Activated CD4-positive, alpha-beta memory T cell treated with anti-CD3 and anti-CD28 coated beads for 36 hours (primary cell): Measurements from ENCODE around the gene TOX2. TPM values are rescaled to one million over a fixed set of nuclear protein-coding genes. Genes with fewer than 3 reads are reported as not detected.

Source experiments
- CTCF ChIA-PET: fragments of 350-600 bp; sonication (Branson Sonifier 250); formaldehyde crosslinking; loops from one replicate; lab custom pipeline; 2021; ENCODE audit warnings: antibody characterized with exemption, inconsistent platforms; lab: Charles Lee
- POLR2A ChIA-PET: fragments of 350-600 bp; sonication (Branson Sonifier 250); formaldehyde crosslinking; loops from one replicate; lab custom pipeline; 2021; ENCODE audit warnings: antibody characterized with exemption; lab: Charles Lee
- DNase-seq: peaks from one replicate; pipeline ENCODE4 v3.0.0-alpha.2; 2020
- H3K27ac Mint-ChIP-seq: one replicate; pipeline ENCODE4 v1.8.0; 2021; ENCODE audit warnings: mixed read lengths
- H3K27me3 Mint-ChIP-seq: one replicate; pipeline ENCODE4 v1.8.0; 2021; ENCODE audit warnings: mixed read lengths
- H3K36me3 Mint-ChIP-seq: one replicate; pipeline ENCODE4 v1.8.0; 2021; ENCODE audit warnings: mixed read lengths
- H3K4me1 Mint-ChIP-seq: one replicate; pipeline ENCODE4 v1.8.0; 2021; ENCODE audit warnings: low read depth, mixed read lengths
- H3K4me3 Mint-ChIP-seq: one replicate; pipeline ENCODE4 v1.8.0; 2021; ENCODE audit warnings: mild to moderate bottlenecking, mixed read lengths
- H3K9me3 Mint-ChIP-seq: one replicate; pipeline ENCODE4 v1.8.0; 2021; ENCODE audit warnings: mixed read lengths
- intact Hi-C: fragments of 100-400 bp; cut with micrococcal nuclease; formaldehyde crosslinking; loops from one replicate; pipeline ENCODE4 v1.15.1; 2023
- total RNA-seq, 2 experiments: library from RNA; stranded (reverse); gene quantifications; one replicate each; pipeline ENCODE4 v1.2.3, GENCODE V29; 2021

Gene TOX2
- total RNA-seq, 2 experiments from 2014 or later, result 2.2 to 2.5 TPM

- ChIA-PET POLR2A (no interaction called here), CTCF (interaction anchor here (1.5 kb wide), 1 partner anchor 10 kb away, joined by 3 read pairs; no protein-coding TSS in a partner anchor)
- intact Hi-C loops, result loop anchor here (5.0 to 10.0 kb wide), 2 partner anchors 85 to 472 kb away; partner anchors contain the start of gene IFT52
- Mint-ChIP-seq H3K4me1 (peaks cover 39% of the 10 kb centered on the region), H3K4me3 (no peak overlapping the region), H3K9me3 (no peaks in the 10 kb centered on the region), H3K27me3 (no peaks in the 10 kb centered on the region), H3K36me3 (no peaks in the 10 kb centered on the region), H3K27ac (no peak overlapping the region)
- no peak for DNase-seq
Measured at GRCh38 chr20:44066645-44067606, 152.3 kb downstream of the TOX2 start.

DNA sequence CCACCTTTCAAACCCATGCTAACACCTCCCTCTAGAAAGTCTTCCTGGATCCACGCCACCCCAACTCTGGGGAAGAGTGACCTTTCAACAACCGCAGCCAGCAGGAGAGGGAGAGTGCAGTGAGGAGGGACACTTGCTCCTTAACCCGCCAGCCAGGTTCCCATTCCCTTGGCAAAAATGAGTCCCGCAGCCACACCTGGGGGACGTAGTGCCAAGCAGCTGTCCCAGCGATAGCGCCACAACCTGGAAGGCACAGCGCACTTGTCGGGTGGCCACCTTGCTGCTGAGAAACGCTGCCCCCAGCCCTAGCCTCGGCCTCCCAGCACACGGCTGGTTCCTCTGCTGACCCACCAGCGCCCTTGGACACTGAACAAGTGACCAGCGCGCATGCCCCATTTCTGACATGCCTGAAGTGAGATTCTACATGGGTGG is 153.0 kb downstream of the TOX2 start:
- ChIA-PET POLR2A (no interaction called here), CTCF (interaction anchor here (1.5 kb wide), 1 partner anchor 11 kb away, joined by 3 read pairs; no protein-coding TSS in a partner anchor)
- intact Hi-C loops, result loop anchor here (5.0 to 10.0 kb wide), 2 partner anchors 85 to 473 kb away; partner anchors contain the start of gene IFT52
- Mint-ChIP-seq H3K27me3 (no peaks in the 10 kb centered on the region), H3K36me3 (no peaks in the 10 kb centered on the region), H3K4me1 (peaks cover 42% of the 10 kb centered on the region), H3K4me3 (no peak overlapping the region), H3K9me3 (no peaks in the 10 kb centered on the region), H3K27ac (no peak overlapping the region)
- no peak for DNase-seq

DNA sequence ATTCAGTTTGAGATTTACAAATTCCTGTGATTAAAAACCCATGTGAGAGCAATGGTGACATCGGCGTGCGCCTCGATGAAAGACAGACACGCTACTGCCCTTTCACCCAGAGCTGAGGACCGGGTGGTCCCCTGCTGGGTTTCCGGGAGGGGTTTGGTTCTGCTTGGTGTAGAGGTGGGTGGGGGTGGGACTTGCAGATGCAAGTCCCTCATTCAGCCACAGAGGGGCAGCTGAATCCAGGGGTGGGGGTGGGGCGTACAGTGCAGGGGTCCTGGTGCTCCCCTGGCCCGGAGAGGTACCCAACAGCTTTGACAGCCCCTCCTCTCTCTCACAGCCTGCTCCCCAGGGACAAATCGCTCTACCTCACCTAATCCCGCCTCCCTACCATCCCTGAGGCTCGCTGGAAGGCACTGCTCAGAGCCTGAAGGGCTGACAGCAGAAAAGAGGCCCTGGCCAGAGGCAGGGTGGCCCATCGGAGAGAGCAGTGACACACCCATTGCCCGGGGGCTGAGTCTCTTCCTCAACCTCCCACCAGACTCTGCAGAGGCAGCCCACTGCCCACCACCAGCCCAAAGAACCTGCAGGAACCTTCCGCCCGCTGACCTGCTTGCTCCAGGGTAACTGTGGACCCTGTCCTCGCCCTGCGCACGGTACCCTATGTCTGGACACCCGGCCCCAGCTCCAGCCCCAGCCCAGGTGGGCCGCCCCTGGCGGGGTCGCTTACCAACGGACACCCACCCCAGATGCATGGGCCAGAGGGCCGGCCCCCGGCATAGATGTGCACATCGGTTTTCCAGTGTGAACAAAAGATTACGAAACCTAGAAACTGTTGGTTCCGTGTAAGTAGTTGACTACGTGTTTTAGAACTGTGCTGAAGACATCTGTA is 153.9 kb downstream of the TOX2 start:
- H3K27me3 Mint-ChIP-seq, result no peaks in the 10 kb centered on the region
- H3K4me3 Mint-ChIP-seq, result peak overlapping the region; percentile 65
- peak overlapping the region; percentile 84 for H3K27ac Mint-ChIP-seq
- no peak for DNase-seq
- ChIA-PET CTCF (interaction anchor here (1.1 to 1.8 kb wide), 5 partner anchors 12 to 318 kb away, joined by 3 to 12 read pairs (median 3); no protein-coding TSS in a partner anchor), POLR2A (no interaction called here)
- H3K9me3 Mint-ChIP-seq, result no peaks in the 10 kb centered on the region
- peaks cover 43% of the 10 kb centered on the region for H3K4me1 Mint-ChIP-seq
- intact Hi-C loops, result loop anchor here (1.0 to 10.0 kb wide), 3 partner anchors 86 to 474 kb away; partner anchors contain the start of gene IFT52
- no peaks in the 10 kb centered on the region for H3K36me3 Mint-ChIP-seq

DNA sequence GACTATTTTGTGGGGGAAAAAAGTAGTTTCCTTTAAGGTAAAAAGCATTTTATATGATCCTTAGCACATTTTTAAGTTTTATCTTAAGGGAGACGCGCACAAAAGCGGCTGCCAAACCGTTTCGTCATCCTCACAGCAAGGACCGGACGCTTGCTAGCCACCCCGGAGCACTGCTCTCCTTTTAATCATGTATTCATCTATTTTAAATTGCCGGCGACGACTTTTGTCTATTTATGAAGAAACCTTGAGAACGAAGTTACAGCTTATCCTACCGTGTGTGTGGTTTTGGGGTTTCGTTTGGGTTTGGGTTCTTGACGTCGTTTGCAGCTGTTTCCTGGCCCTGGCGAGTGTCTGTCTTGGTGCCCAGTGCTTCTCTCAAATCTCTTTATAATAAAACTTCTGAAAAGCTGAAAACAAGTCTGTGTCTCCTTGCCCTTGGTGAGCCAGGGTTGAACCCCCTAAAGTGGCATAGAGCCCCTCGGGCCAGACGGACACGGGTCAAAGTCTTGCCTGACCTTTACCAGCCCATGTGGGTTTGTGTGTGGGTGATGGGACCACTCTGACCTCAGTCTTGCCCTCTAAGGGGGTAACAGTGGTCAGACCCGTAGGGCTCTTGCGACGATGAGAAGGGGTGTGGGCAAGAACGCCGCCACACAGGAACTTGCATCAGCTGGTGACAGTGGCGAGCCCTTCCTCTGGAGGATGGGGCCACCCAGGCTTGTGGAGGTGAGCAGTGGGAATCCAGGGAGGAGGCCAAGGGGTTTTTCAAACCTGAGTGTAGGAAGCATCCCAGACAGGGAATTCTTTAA is 154.8 kb downstream of the TOX2 start:
- ChIA-PET POLR2A (no interaction called here), CTCF (interaction anchor here (1.0 to 1.8 kb wide), 6 partner anchors 11 to 347 kb away, joined by 3 to 12 read pairs (median 4); no protein-coding TSS in a partner anchor)
- Mint-ChIP-seq H3K4me1 (peaks cover 50% of the 10 kb centered on the region), H3K27ac (peak overlapping the region; percentile 84), H3K27me3 (no peaks in the 10 kb centered on the region), H3K36me3 (no peaks in the 10 kb centered on the region), H3K4me3 (peak overlapping the region; percentile 65), H3K9me3 (no peaks in the 10 kb centered on the region)
- intact Hi-C loops, result loop anchor here (1.0 to 10.0 kb wide), 6 partner anchors 87 to 612 kb away; partner anchors contain the start of genes IFT52, SRSF6 and TOX2
- DNase-seq, result peak; percentile 74

GRCh38 chr20:44070139-44070900 is 155.7 kb downstream of the TOX2 start:
- CTCF ChIA-PET, result interaction anchor here (1.0 to 1.8 kb wide), 4 partner anchors 11 to 348 kb away, joined by 3 to 12 read pairs (median 6); no protein-coding TSS in a partner anchor
- no peaks in the 10 kb centered on the region for H3K27me3 Mint-ChIP-seq
- peak; percentile 52 for DNase-seq
- H3K27ac Mint-ChIP-seq, result peak overlapping the region; percentile 84
- peak overlapping the region; percentile 65 for H3K4me3 Mint-ChIP-seq
- intact Hi-C loops, result loop anchor here (5.0 to 10.0 kb wide), 3 partner anchors 113 to 613 kb away; partner anchors contain the start of genes SRSF6 and TOX2
- no peaks in the 10 kb centered on the region for H3K36me3 Mint-ChIP-seq
- no peaks in the 10 kb centered on the region for H3K9me3 Mint-ChIP-seq
- peaks cover 59% of the 10 kb centered on the region for H3K4me1 Mint-ChIP-seq
- POLR2A ChIA-PET, result no interaction called here

GRCh38 chr20:44071057-44071456 is 156.4 kb downstream of the TOX2 start:
- ChIA-PET POLR2A (no interaction called here), CTCF (interaction anchor here (1.4 kb wide), 1 partner anchor 88 kb away, joined by 6 read pairs; no protein-coding TSS in a partner anchor)
- no peak for DNase-seq
- intact Hi-C loops, result loop anchor here (5.0 to 10.0 kb wide), 3 partner anchors 114 to 614 kb away; partner anchors contain the start of genes SRSF6 and TOX2
- Mint-ChIP-seq H3K9me3 (no peaks in the 10 kb centered on the region), H3K4me3 (no peak overlapping the region), H3K27me3 (no peaks in the 10 kb centered on the region), H3K27ac (no peak overlapping the region), H3K4me1 (peaks cover 59% of the 10 kb centered on the region), H3K36me3 (no peaks in the 10 kb centered on the region)

DNA sequence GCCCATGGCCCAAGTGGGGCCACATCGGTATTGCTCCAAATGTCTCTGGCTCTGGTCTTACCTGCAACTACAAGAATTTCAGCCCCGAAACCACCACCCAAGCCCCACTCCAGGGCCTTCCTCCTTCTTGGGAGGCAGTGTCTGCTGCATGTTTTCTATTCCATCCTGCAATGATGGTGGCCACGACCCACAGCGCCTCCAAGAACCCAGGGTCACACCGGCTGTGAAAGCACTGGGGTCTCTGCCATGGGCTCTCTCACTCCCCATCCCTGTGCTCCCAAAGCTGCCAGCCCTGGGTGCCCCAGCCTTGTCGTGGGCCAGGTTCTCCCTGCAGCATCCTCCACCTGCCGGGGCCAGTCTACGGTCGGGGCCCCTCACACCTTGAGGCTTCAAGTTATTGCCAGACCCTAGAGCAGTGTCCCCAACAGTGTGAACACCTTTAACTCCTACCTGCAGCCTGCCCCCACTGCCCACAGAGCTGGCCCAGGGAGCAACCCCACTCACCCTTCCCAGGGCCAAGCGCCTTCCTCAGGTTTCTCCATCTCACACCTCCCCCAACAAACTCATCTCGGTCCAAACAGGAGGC is 157.0 kb downstream of the TOX2 start:
- H3K4me3 Mint-ChIP-seq, result no peak overlapping the region
- ChIA-PET POLR2A (no interaction called here), CTCF (interaction anchor here (0.9 to 1.4 kb wide), 2 partner anchors 9 to 88 kb away, joined by 5 to 6 read pairs; no protein-coding TSS in a partner anchor)
- no peaks in the 10 kb centered on the region for H3K9me3 Mint-ChIP-seq
- H3K36me3 Mint-ChIP-seq, result no peaks in the 10 kb centered on the region
- no peak overlapping the region for H3K27ac Mint-ChIP-seq
- H3K4me1 Mint-ChIP-seq, result peaks cover 59% of the 10 kb centered on the region
- intact Hi-C loops, result loop anchor here (5.0 to 10.0 kb wide), 3 partner anchors 114 to 614 kb away; partner anchors contain the start of genes SRSF6 and TOX2
- H3K27me3 Mint-ChIP-seq, result no peaks in the 10 kb centered on the region
- no peak for DNase-seq

DNA sequence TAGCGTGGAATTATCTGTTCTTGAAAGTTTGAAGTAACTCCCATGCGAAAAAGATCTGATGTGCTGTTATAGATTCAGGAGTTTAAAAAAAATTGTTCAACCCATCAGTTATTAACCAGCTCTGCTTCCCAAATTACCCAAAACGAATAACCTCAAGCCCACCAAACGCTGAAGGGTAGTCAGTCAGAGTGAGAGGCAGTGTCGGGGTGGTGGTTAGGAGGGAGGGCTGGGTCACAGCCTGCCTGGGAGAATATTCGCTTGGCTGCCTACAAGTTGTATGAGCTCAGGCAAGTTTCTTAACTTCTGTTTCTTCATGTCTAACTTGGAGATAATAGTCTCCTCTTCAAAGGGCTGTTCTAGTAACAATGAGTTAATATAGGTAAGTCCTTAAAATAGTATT is 157.7 kb downstream of the TOX2 start:
- POLR2A ChIA-PET, result interaction anchor here (1.0 kb wide), 1 partner anchor 321 kb away, joined by 3 read pairs; no protein-coding TSS in a partner anchor

GRCh38 chr20:44073011-44073674 is 158.5 kb downstream of the TOX2 start:
- intact Hi-C loops, result loop anchor here (5.0 to 10.0 kb wide), 3 partner anchors 116 to 616 kb away; partner anchors contain the start of genes SRSF6 and TOX2
- H3K4me1 Mint-ChIP-seq, result peaks cover 57% of the 10 kb centered on the region
- H3K27me3 Mint-ChIP-seq, result no peaks in the 10 kb centered on the region
- DNase-seq, result no peak
- POLR2A ChIA-PET, result interaction anchor here (0.7 to 1.0 kb wide), 2 partner anchors 322 to 383 kb away, joined by 3 read pairs; no protein-coding TSS in a partner anchor
- no peak overlapping the region for H3K4me3 Mint-ChIP-seq
- H3K9me3 Mint-ChIP-seq, result no peaks in the 10 kb centered on the region
- H3K36me3 Mint-ChIP-seq, result no peaks in the 10 kb centered on the region
- H3K27ac Mint-ChIP-seq, result no peak overlapping the region
- CTCF ChIA-PET, result no interaction called here

More for the DNA sequence above, 157.7 kb downstream of the TOX2 start:
- no peaks in the 10 kb centered on the region for H3K27me3 Mint-ChIP-seq
- no peak for DNase-seq
- peaks cover 59% of the 10 kb centered on the region for H3K4me1 Mint-ChIP-seq
- H3K36me3 Mint-ChIP-seq, result no peaks in the 10 kb centered on the region
- H3K9me3 Mint-ChIP-seq, result no peaks in the 10 kb centered on the region
- no peak overlapping the region for H3K4me3 Mint-ChIP-seq
- intact Hi-C loops, result loop anchor here (5.0 to 10.0 kb wide), 3 partner anchors 115 to 615 kb away; partner anchors contain the start of genes SRSF6 and TOX2
- H3K27ac Mint-ChIP-seq, result no peak overlapping the region
- CTCF ChIA-PET, result interaction anchor here (0.9 kb wide), 1 partner anchor 8 kb away, joined by 5 read pairs; no protein-coding TSS in a partner anchor
